ENCODE data around the gene LAMA1. TPM values are rescaled to one million over a fixed set of nuclear protein-coding genes. Genes with fewer than 3 reads are reported as not detected.

The LAMA1 gene
- total RNA-seq, 1 experiment from 2014 or later = 28.8 TPM

- no peaks in the 10 kb centered on the region for H3K23me2 ChIP-seq (ENCODE audit: insufficient read length, low read depth, low read length, poor library complexity, severe bottlenecking)
- Mint-ChIP-seq H3K4me3 (no peak overlapping the region), H3K9me3 (no peaks in the 10 kb centered on the region), H3K27me3 (ENCODE audit: low read depth) (no peaks in the 10 kb centered on the region), H3K36me3 (ENCODE audit: insufficient read depth in 1 of 3, low read depth in 3 of 3) (peaks cover 2 to 7% (median 6%) of the 10 kb centered on the region in 3 experiments; a peak in 3 of 7 replicates), H3K27ac (peak overlapping the region in 2 of 3 experiments; percentile 13 to 47; a peak in 2 of 7 replicates), H3K4me1 (no peaks in the 10 kb centered on the region)
- H3K14ac ChIP-seq (ENCODE audit: insufficient read depth, low read length) = no peak overlapping the region
- H2BK5ac ChIP-seq (ENCODE audit: insufficient read length, low read length) = no peak overlapping the region
- no peak overlapping the region for H3K9ac ChIP-seq (ENCODE audit: extremely low read depth, insufficient read length, low read length)
- no peaks in the 10 kb centered on the region for H3K27me3 ChIP-seq (ENCODE audit: insufficient read depth, low read length)
- H3K4me2 ChIP-seq (ENCODE audit: insufficient read depth, insufficient read length, low read length) = no peak overlapping the region
- no peak overlapping the region for H3T11ph ChIP-seq (ENCODE audit: low read length)
- H4K8ac ChIP-seq (replicated peaks; ENCODE audit: insufficient read length, low read depth, low read length) = no peak overlapping the region
- H4K91ac ChIP-seq (ENCODE audit: insufficient read length, low read depth, low read length) = no peak overlapping the region
- no peak overlapping the region for H2BK12ac ChIP-seq (ENCODE audit: insufficient read length, low read depth, low read length)
- no peak overlapping the region for H2AK5ac ChIP-seq (ENCODE audit: insufficient read length, low read length)
- no peaks in the 10 kb centered on the region for H4K20me1 ChIP-seq (ENCODE audit: control insufficient read depth, insufficient read depth, insufficient read length)
- no peak overlapping the region for H3K27ac ChIP-seq (ENCODE audit: insufficient read length, low read depth, low read length)
- no peak overlapping the region for H3K18ac ChIP-seq (ENCODE audit: insufficient read length, low read depth, low read length)
- H2BK20ac ChIP-seq (ENCODE audit: low read depth, low read length, poor library complexity, severe bottlenecking) = no peak overlapping the region
- no peak overlapping the region for H2BK15ac ChIP-seq (ENCODE audit: low read depth, low read length)
- no peaks in the 10 kb centered on the region for H3K9me3 ChIP-seq (ENCODE audit: control insufficient read depth, low read depth, low read length)
- no peaks in the 10 kb centered on the region for H3K79me2 ChIP-seq (ENCODE audit: insufficient read depth, low read length)
- no peaks in the 10 kb centered on the region for H3K4me1 ChIP-seq (ENCODE audit: insufficient read depth, low read length)
- no peak overlapping the region for H4K5ac ChIP-seq (ENCODE audit: insufficient read length, low read depth, low read length)
- no peak overlapping the region for H3K23ac ChIP-seq (ENCODE audit: insufficient read length, low read depth, low read length)
- no peak for DNase-seq
- H2BK120ac ChIP-seq (ENCODE audit: low read depth, low read length, poor library complexity, severe bottlenecking) = no peak overlapping the region
- no CpG with 5 or more reads among the region's 3 CpGs for WGBS (ENCODE audit: extremely low coverage, insufficient read length, low lambda C conversion rate)
- no peak for TF ChIP-seq CTCF (conservative IDR thresholded peaks at IDR 0.05)
- H3K56ac ChIP-seq (ENCODE audit: insufficient read length, low read depth, low read length) = no peak overlapping the region
- no peak overlapping the region for H3K4ac ChIP-seq (ENCODE audit: low read depth, low read length)
- H3K79me1 ChIP-seq (ENCODE audit: insufficient read depth, low read depth, low read length, poor library complexity, severe bottlenecking) = no peaks in the 10 kb centered on the region
- no peak overlapping the region for H2AFZ ChIP-seq (ENCODE audit: low read length)
Observed at GRCh38 chr18:6891788-6892187, 225.8 kb downstream of the LAMA1 start.

Other genes with a start within 250 kb of the LAMA1 start
- not detected in 2 replicates for gene LRRC30, start 113.3 kb upstream of the LAMA1 start, total RNA-seq (2021)